Motor neuron (in vitro differentiated cells): ENCODE data around the gene MCFD2. TPM values are rescaled to one million over a fixed set of nuclear protein-coding genes. Genes with fewer than 3 reads are reported as not detected.
"Not testable (repeated sequence)": the region's sequence is repeated elsewhere in the genome, so short reads cannot be mapped to it uniquely, and the experiment has no call there.

ENCODE experiments used
- ATAC-seq, 8 experiments: fragments of 200-7000 bp; cut with Tn5 transposase; replicated peaks in 6 of 8; 2 replicates each; pipeline ENCODE4 v1.8.0; 2021; ENCODE audit warnings: mild to moderate bottlenecking in 8 of 8, moderate library complexity in 8 of 8
- H3K27ac ChIP-seq, 2 donors: fragments of 250-450 bp; sonication (Bioruptor Pico); 2 replicates each; pipeline ENCODE4 v1.9.0; 2021; ENCODE audit warnings: antibody characterized with exemption in 2 of 2, mild to moderate bottlenecking in 2 of 2, moderate library complexity in 1 of 2
- H3K4me1 ChIP-seq, 2 donors: fragments of 250-450 bp; sonication (Bioruptor Pico); replicated peaks in 1 of 2; 2 replicates each; pipeline ENCODE4 v1.6.1; 2021; ENCODE audit warnings: antibody characterized with exemption in 2 of 2, mild to moderate bottlenecking in 2 of 2, moderate library complexity in 1 of 2
- H3K4me3 ChIP-seq, 5 donors: fragments of 250-450 bp; sonication (Bioruptor Pico); 2 replicates each; pipeline ENCODE4 v1.9.0; 2021; ENCODE audit warnings: antibody characterized with exemption in 5 of 5, mild to moderate bottlenecking in 5 of 5, moderate library complexity in 4 of 5
- whole genome bisulfite sequencing, 10 experiments: fragments of 450-650 bp; shearing (Covaris generic); methylation state at CpG; one replicate each; pipeline ENCODE4 v1.0.0; 2022; 5-methylcytosine and 5-hydroxymethylcytosine counted together
- in situ Hi-C, 9 experiments: fragments of 400-800 bp; cut with MboI; loops; one replicate each; pipeline ENCODE4 v1.15.0; 2021; ENCODE audit warnings: low sequenced_read_pairs in 9 of 9, low pct_unique_long_range_greater_than_20kb in 2 of 9; ENCODE audit not compliant: unreplicated experiment in 9 of 9
- total RNA-seq, 8 experiments: library from RNA; unstranded; fragments of 300-600 nt; gene quantifications; 2 replicates each; pipeline versions ENCODE4 v1.2.3 to v1.2.4, GENCODE V29; 2022

Gene MCFD2
- total RNA-seq, 8 experiments from 2014 or later, result 45.4 to 119 (median 55.8) TPM

DNA sequence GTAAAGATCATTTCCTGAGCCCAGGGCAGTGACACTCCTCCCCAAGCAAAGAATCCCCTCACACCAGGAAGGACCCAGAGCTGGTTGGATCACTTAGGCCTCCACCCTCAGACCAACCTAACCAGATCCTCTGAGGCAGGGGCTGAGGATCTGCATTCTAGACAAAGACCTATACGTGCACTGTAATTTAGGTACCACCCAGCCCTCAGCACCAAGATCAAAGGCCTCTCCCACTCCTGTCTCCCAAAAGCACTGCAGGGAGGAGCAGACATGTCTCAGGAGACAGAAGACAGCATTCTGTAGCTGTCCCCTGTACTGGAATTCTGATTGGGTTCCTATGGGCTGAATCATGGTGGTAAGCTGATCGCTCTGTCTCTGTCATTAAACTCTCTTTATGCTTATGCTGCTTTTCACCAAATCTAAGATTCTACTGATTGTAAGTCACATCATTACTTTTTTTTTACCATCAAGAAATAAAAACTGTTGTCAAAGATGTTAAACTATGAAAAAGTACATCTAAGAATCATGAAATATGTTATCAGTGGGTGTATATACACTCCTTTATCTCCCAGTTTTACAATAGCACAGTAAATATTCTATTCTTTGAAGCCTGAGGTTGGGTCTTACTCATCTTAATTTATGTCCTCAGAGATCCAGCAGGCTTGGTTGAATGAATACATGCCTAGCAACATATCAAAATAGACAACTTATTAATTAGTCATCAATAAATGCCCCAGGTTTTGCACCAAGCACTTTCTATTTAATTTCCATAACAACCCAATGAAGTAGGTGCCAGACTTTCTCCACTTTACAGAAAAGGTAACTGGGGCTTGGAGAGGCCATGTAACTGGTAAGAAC lies 28.3 kb downstream of the MCFD2 start:
- H3K4me1 ChIP-seq, result peaks cover 6 to 8% of the 10 kb centered on the region in 2 donors
- H3K4me3 ChIP-seq, result no peak overlapping the region
- no peak overlapping the region for H3K27ac ChIP-seq
- WGBS, 10 experiments, result 60 to 100% (median 84%) methylated on average over 1 to 2 of the region's 2 CpGs; no CpG with 5 or more reads in 6 of the 10 experiments
- peak in 2 of 8 experiments; percentile 46 to 53 for ATAC-seq
- in situ Hi-C loops, result no loop called here

DNA sequence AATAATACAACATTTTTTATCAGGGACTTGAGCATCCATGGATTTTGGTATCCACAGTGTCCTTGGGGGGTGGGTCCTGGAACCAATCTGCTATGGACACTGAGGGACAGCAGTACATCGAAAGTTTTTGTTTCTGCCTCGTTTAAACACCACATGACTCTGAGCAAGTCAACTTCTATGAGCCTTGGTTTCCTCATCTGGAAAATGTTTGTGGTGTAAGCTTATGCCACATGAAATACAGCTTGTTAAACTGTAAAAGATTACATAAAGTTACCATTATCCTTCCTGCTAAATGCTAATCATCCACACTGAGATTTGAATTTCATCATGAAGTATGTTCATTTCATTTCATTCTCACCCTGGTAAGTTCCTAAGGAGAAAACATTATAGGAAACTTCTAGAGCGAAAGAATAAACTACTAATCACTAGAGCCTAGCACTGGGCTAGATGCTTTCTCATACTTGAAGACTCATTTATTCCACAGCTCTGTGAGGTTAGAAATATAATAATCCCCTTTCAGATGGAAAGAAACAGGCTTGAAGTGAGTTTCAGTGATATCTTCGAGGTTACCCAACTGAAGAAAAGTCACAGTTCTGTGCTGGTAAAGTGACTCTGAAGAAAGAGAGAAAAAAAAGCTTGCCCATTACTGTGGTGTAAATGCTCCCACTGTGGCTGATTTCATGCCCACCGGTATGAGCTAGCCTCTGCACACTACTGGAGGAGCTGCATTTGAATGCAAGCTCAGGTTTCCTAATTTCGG lies 29.2 kb downstream of the MCFD2 start:
- H3K27ac ChIP-seq, result no peak overlapping the region
- H3K4me3 ChIP-seq, result no peak overlapping the region
- 57 to 100% (median 81%) methylated on average over 1 to 6 of the region's 6 CpGs for WGBS, 10 experiments
- in situ Hi-C loops, result no loop called here
- H3K4me1 ChIP-seq, result peaks cover 12 to 14% of the 10 kb centered on the region in 2 donors
- no peak for ATAC-seq

DNA sequence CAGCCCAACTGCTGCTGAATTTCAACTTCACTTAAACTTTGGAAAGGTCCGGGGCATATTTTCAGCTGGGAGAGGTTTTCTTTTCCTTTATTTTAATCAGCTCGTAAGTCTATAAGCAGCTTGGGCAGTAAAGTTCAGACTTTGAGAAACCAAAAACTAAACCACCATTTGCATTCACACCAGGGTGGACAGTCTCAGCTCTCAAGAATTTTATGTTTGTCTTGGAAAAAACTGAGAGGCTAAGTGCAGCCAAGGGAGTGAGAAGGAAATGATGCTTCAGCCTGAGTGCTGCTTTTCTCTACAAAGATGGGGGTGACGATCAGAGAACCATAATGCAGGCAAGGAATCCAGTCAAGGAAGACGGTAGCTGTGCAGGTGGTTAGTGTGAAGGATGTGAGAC lies 30.2 kb downstream of the MCFD2 start:
- peaks cover 12 to 17% of the 10 kb centered on the region in 2 donors for H3K4me1 ChIP-seq
- no peak overlapping the region for H3K27ac ChIP-seq

DNA sequence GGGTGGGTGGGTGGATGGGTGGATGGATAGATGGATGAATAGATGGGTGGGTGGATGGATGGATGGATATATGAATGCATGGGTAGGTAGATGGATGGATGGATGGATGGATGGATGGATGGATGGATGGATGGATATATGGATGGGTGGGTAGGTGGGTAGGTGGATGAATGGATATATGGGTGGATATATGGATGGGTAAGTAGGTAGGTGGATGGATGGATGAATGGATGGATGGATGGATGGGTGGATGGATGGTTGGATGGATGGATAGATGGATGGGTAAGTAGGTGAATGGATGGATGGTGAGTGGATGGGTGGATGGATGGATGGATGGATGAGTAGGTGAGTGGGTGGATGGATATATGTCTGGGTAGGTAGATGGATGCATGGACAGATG lies 36.1 kb downstream of the MCFD2 start:
- in situ Hi-C loops, result no loop called here
- peaks cover 8 to 22% of the 10 kb centered on the region in 2 donors for H3K4me1 ChIP-seq
- H3K27ac ChIP-seq, result no peak overlapping the region
- ATAC-seq, result no peak
- no peak overlapping the region for H3K4me3 ChIP-seq

More for the DNA sequence above, 30.2 kb downstream of the MCFD2 start:
- no peak for ATAC-seq
- in situ Hi-C loops, result no loop called here
- no peak overlapping the region for H3K4me3 ChIP-seq
- 39 to 92% (median 60%) methylated on average over 1 to 4 of the region's 4 CpGs; no CpG with 5 or more reads in 5 of the 10 experiments for WGBS, 10 experiments

DNA sequence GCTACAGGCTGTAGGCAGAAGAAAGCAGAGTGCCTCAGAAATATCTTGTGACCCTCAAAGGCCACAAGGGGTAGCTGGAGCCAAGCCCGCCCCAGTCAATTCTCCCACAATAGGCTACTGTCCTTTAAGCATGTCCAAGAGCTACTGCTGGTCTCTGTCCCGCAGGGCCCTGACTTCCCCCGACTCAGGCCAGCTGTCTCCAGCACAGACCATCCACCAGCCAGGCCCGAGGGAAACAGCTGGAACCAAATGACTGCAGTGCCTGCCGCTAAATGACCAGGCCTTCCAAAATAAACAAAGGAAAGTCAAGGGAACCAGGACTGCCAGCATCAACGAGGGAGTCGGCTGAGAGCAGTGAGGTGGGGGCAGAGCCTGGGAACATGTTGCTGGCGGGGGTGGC lies 36.7 kb downstream of the MCFD2 start:
- ATAC-seq, result peak in 4 of 8 experiments; percentile 6 to 40 (median 24)
- in situ Hi-C loops, result no loop called here
- WGBS, 10 experiments, result 31 to 100% (median 66%) methylated on average over 1 to 4 of the region's 8 CpGs; no CpG with 5 or more reads in 6 of the 10 experiments
- Histone ChIP-seq H3K4me1 (peaks cover 8 to 28% of the 10 kb centered on the region in 2 donors), H3K4me3 (no peak overlapping the region), H3K27ac (no peak overlapping the region)

DNA sequence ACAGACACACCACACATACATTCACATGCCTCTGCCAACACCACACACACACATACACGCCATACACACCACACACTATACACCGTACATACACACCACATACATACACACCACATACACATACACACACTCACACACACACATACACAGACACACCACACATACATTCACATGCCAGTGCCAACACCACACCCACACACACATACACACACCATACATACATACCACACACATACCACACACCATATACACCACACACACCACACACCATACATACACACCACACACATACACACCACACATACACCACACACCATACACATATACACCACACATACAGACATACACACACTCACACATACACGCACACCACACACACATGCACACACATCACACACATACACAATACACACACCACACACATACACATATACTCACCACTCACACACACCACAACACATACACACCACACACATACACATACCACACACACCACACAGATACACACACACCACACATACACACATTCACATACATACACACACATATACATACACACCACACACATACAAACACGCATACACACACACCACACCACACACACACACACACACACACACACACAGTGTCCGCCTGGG lies 37.2 kb downstream of the MCFD2 start:
- in situ Hi-C loops, result no loop called here
- 89 to 100% (median 100%) methylated on average over 1 to 5 of the region's 5 CpGs; no CpG with 5 or more reads in 4 of the 10 experiments for WGBS, 10 experiments
- Histone ChIP-seq H3K27ac (no peak overlapping the region), H3K4me3 (no peak overlapping the region), H3K4me1 (peaks cover 13 to 33% of the 10 kb centered on the region in 2 donors)
- no peak for ATAC-seq

DNA sequence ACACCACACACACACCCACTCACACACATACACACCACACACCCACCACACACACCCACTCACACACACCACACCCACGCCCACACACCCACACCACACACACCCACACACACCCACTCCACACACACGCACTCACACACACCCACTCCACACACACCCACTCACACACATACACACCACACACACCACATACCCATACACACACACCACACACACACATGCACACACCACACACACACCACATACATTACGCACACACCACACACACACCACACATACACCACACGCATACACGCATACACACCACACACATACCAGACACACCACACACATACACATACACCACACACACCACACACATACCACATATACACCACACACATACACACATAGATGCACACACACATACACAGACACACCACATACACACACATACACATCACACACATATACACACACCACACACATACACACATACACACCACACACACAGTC lies 37.9 kb downstream of the MCFD2 start:
- 80 to 100% (median 90%) methylated on average over 1 to 4 of the region's 5 CpGs; no CpG with 5 or more reads in 6 of the 10 experiments for WGBS, 10 experiments
- Histone ChIP-seq H3K27ac (no peak overlapping the region), H3K4me3 (no peak overlapping the region), H3K4me1 (peaks cover 17 to 39% of the 10 kb centered on the region in 2 donors)
- ATAC-seq, result no peak
- in situ Hi-C loops, result no loop called here

DNA sequence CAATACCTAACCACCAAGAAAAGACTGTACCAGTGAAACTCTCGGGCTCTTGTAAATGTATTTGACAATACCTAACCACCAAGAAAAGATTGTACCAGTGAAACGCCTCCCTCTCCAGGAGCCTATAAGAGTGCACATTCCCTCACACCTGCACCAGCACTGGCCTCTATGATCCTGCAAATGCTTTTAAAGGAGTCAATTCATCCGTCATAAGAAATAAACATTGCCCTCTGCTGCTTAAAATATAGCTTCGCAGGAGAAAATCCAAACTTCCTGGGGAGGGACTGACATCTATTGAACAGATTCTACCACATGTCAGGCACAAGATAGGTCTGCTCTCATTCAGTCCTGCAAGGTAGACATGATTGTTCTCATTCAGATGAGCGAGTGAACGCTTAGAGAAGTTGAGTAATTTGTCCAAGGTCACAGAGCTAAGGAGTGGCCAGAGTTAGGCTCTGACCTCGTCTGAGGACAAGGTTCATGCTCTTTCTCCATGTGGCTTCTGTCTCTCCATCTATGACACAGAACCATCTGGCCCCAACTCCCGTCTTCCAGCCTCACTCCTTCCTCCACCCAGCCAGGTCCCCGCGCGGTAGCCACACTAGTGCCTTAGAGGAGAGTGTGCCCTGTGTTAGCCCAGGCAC lies 38.7 kb downstream of the MCFD2 start:
- peak in 4 of 8 experiments; percentile 7 to 63 (median 30) for ATAC-seq
- H3K27ac ChIP-seq, result no peak overlapping the region
- no peak overlapping the region for H3K4me3 ChIP-seq
- 17 to 86% (median 62%) methylated on average over 2 to 9 of the region's 11 CpGs for WGBS, 10 experiments
- peaks cover 9 to 32% of the 10 kb centered on the region in 2 donors for H3K4me1 ChIP-seq
- in situ Hi-C loops, result no loop called here

DNA sequence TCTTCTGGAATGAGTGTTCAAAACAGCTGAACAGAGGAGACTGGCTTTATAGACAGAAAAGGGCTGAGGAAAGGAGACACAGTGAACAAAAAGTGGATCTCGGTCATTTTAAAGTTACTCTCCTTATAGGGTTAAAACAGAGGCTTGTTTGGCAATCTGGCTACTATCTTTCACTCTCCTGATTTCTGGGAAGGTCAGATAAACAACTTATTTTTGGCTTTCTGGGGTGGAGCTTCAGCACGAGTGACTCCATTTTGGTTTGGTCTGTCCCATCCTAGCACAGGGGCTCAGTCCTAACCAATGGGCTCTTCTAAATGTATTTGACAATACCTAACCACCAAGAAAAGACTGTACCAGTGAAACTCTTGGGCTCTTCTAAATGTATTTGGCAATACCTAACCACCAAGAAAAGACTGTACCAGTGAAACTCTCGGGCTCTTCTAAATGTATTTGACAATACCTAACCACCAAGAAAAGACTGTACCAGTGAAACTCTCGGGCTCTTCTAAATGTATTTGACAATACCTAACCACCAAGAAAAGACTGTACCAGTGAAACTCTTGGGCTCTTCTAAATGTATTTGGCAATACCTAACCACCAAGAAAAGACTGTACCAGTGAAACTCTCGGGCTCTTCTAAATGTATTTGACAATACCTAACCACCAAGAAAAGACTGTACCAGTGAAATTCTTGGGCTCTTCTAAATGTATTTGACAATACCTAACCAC lies 39.5 kb downstream of the MCFD2 start:
- WGBS, 10 experiments, result 71 to 100% (median 88%) methylated on average over 1 to 2 of the region's 5 CpGs; no CpG with 5 or more reads in 3 of the 10 experiments
- H3K4me1 ChIP-seq, result peaks cover 9 to 25% of the 10 kb centered on the region in 2 donors
- in situ Hi-C loops, H3K27ac ChIP-seq, ATAC-seq, H3K4me3 ChIP-seq: not testable (repeated sequence)

DNA sequence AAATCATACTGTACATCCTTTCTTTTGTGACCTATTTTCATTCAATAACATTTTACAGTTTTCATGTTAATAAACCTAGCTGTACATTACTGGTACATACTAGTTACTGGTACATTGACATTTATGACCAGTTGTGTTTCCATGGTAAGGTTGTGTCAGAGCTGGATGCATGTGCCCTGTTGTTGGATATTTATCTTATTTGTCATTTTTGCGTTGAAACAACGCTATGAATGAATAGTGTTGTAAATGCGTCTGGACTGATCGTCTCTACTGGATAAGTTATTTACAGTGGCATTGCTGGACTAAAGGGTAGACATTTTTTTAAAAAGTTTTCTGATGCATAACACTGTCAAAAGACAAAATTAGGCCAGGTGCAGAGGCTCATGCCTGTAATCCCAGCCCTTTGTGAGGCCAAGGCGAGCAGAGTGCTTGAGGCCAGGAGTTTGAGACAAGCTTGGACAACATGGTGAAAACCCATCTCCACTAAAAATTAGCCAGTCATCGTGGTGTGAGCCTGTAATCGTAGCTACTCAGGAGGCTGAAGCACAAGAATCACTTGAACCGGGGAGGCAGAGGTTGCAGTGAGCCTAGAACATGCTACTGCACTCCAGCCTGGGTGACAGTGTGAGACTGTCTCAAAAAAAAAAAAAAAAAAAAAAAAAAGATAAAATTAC lies 40.2 kb downstream of the MCFD2 start:
- 61 to 100% (median 89%) methylated on average over 2 to 8 of the region's 8 CpGs for WGBS, 10 experiments
- in situ Hi-C loops, result no loop called here
- H3K4me3 ChIP-seq, result no peak overlapping the region
- no peak for ATAC-seq
- no peak overlapping the region for H3K27ac ChIP-seq
- peaks cover 9 to 25% of the 10 kb centered on the region in 2 donors for H3K4me1 ChIP-seq

DNA sequence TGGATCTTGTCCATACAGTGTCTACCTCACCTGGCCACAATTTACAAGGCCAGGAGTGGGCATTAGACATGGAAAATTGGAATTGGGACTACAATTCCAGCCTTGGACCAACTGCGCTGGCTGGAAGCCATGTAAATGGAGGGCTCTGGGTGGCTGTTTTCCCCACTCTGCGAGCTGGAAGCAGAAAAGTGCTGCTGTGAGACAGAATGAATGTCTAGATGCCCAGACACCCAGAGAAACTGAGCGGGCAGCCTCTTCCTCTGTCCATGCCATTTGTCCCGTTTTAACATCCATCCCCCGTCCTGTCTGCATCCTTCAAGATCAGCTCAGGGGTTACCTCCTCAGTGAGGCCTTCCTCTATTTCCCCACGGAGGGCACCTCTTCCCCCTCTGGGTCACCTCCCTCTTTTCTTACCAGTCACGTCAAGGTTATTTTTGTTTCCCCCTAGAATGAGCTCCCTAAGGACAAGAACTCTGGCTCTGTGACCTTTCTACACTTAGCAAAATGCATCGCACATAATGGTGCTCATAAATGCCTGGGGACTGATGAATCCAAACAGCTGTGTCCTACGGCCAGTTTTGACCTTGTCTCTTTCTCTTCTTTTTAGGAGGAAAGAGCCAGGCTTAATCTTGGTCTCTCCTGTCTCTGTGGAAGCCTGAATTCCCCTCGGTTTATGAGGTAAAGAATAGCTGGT lies 41.2 kb downstream of the MCFD2 start:
- Histone ChIP-seq H3K4me1 (peaks cover 9 to 25% of the 10 kb centered on the region in 2 donors), H3K4me3 (no peak overlapping the region), H3K27ac (peak overlapping the region in 1 of 2 donors; percentile 80)
- 68 to 86% (median 77%) methylated on average over 1 to 7 of the region's 10 CpGs for WGBS, 10 experiments
- in situ Hi-C loops, result no loop called here
- no peak for ATAC-seq
